Stomach (tissue), 9 donors: ENCODE data around the gene SPATA3. TPM values are rescaled to one million over a fixed set of nuclear protein-coding genes. Genes with fewer than 3 reads are reported as not detected.
"Not testable (repeated sequence)": the region's sequence is repeated elsewhere in the genome, so short reads cannot be mapped to it uniquely, and the experiment has no call there.

Experiments
- DNase-seq, 2 donors: peaks; one replicate each; pipeline versions ENCODE4 v3.0.0 to v3.0.0-alpha.2; 2013 to 2019
- H3K27ac ChIP-seq, 5 donors: fragments of 200-600 bp in 4 of 5; sonication (generic) in 4 of 5; one replicate each; pipeline ENCODE4 v1.5.1; 2013 to 2019; ENCODE audit warnings: mild to moderate bottlenecking in 1 of 5, moderate library complexity in 1 of 5
- H3K27me3 ChIP-seq, 3 donors: fragments of 200-600 bp; sonication (generic); one replicate each; pipeline ENCODE4 v1.5.1; 2017 to 2019; ENCODE audit warnings: mixed run types in 1 of 3
- H3K36me3 ChIP-seq, 4 donors: fragments of 200-600 bp; sonication (generic); 1 replicate in 3 of 4; 2 replicates in 1 of 4; pipeline ENCODE4 v1.5.1; 2016 to 2019
- H3K4me1 ChIP-seq, 4 donors: fragments of 200-600 bp; sonication (generic); one replicate each; pipeline ENCODE4 v1.5.1; 2016 to 2019
- H3K4me3 ChIP-seq, 4 donors: fragments of 200-600 bp; sonication (generic) in 3 of 4; one replicate each; pipeline ENCODE4 v1.5.1; 2016 to 2019; ENCODE audit warnings: mild to moderate bottlenecking in 1 of 4
- H3K9me3 ChIP-seq, 4 donors: fragments of 200-600 bp; sonication (generic); one replicate each; pipeline ENCODE4 v1.5.1; 2016 to 2019
- CTCF ChIP-seq, 7 experiments: fragments of 450-650 bp in 4 of 7; fragments of 200-600 bp in 3 of 7; sonication (generic) in 3 of 7; IDR thresholded peaks; one replicate each; pipeline ENCODE4 v1.5.1; 2016 to 2019; ENCODE audit warnings: antibody characterized with exemption in 7 of 7, control low read depth in 2 of 7, mild to moderate bottlenecking in 1 of 7
- EP300 ChIP-seq: sonication (generic); formaldehyde crosslinking; IDR thresholded peaks from one replicate; pipeline ENCODE4 v1.6.1; 2017; ENCODE audit warnings: antibody characterized with exemption
- POLR2A ChIP-seq, 4 donors: fragments of 450-650 bp; IDR thresholded peaks; one replicate each; pipeline ENCODE4 v1.6.1; 2016; ENCODE audit warnings: antibody characterized with exemption in 4 of 4, control low read depth in 2 of 4, mild to moderate bottlenecking in 1 of 4, moderate library complexity in 1 of 4
- POLR2AphosphoS5 ChIP-seq, 3 donors: sonication (generic); formaldehyde crosslinking; IDR thresholded peaks; one replicate each; pipeline ENCODE4 v1.6.1; 2016; ENCODE audit warnings: antibody characterized with exemption in 3 of 3
- WGBS, 5 donors: extraction: QIAGEN DNeasy Blood & Tissue Kit in 3 of 5; methylation state at CpG; one replicate each; pipeline versions ENCODE4 v1.1.5 to v1.1.7; 2013 to 2018; 5-methylcytosine and 5-hydroxymethylcytosine counted together
- intact Hi-C: fragments of 100-400 bp; cut with DNase I; formaldehyde crosslinking; loops from one replicate; pipeline ENCODE4 v1.15.1; 2023; ENCODE audit warnings: low total_unique reads
- polyA plus RNA-seq, 3 donors: library from polyadenylated mRNA; stranded (reverse); fragments of 200-250 nt; gene quantifications; one replicate each; pipeline ENCODE4 v1.2.3, GENCODE V29; 2013
- total RNA-seq, 5 donors: library from RNA; depleted of rRNA; stranded (reverse); fragments of >200 nt; gene quantifications; one replicate each; pipeline versions ENCODE4 v1.1.0 to v1.2.3, GENCODE V29; 2014 to 2016
- donor health status: healthy with polysubstance abuse.
- donor health status: Bipolar disorder and iron deficiency.
- donor health status: healthy.

The SPATA3 gene
- total and polyA plus RNA-seq, 8 donors, result not detected

GRCh38 chr2:231016566-231017230, 20.8 kb downstream of the SPATA3 start:
- DNase-seq, result peak in 1 of 2 donors; percentile 45
- Histone ChIP-seq H3K4me3 (no peak overlapping the region), H3K27me3 (peaks cover 0 to 19% (median 0%) of the 10 kb centered on the region in 3 donors), H3K4me1 (no peaks in the 10 kb centered on the region), H3K36me3 (no peaks in the 10 kb centered on the region), H3K9me3 (no peaks in the 10 kb centered on the region), H3K27ac (no peak overlapping the region)
- TF ChIP-seq EP300, result no peak
- TF ChIP-seq POLR2A (IDR thresholded peaks at IDR 0.05), result no peak
- no peak for TF ChIP-seq CTCF (IDR thresholded peaks at IDR 0.05)
- peak in 1 of 3 donors; percentile 34 for TF ChIP-seq POLR2AphosphoS5 (IDR thresholded peaks at IDR 0.05)
- 41 to 81% (median 53%) methylated on average over 6 of the region's 6 CpGs for WGBS, 5 donors
- intact Hi-C loops, result no loop called here

GRCh38 chr2:231017231-231017598, 21.3 kb downstream of the SPATA3 start:
- DNase-seq, result peak in 1 of 2 donors; percentile 65
- no peaks in the 10 kb centered on the region for H3K4me1 ChIP-seq
- 22 to 36% (median 27%) methylated on average over 4 of the region's 4 CpGs for WGBS, 5 donors
- intact Hi-C loops, result no loop called here
- H3K4me3 ChIP-seq, result no peak overlapping the region
- TF ChIP-seq POLR2AphosphoS5 (IDR thresholded peaks at IDR 0.05) (no peak), POLR2A (IDR thresholded peaks at IDR 0.05) (no peak), EP300 (no peak), CTCF (IDR thresholded peaks at IDR 0.05) (no peak)
- H3K9me3 ChIP-seq, result no peaks in the 10 kb centered on the region
- H3K27me3 ChIP-seq, result peaks cover 0 to 17% (median 0%) of the 10 kb centered on the region in 3 donors
- no peaks in the 10 kb centered on the region for H3K36me3 ChIP-seq
- no peak overlapping the region for H3K27ac ChIP-seq

GRCh38 chr2:231018184-231018583, 22.3 kb downstream of the SPATA3 start:
- Histone ChIP-seq H3K9me3 (no peaks in the 10 kb centered on the region), H3K36me3 (no peaks in the 10 kb centered on the region), H3K4me3 (no peak overlapping the region), H3K27me3 (peaks cover 0 to 17% (median 0%) of the 10 kb centered on the region in 3 donors), H3K27ac (no peak overlapping the region), H3K4me1 (no peaks in the 10 kb centered on the region)
- intact Hi-C loops, result no loop called here
- DNase-seq, result no peak
- WGBS, 5 donors, result 94 to 97% (median 95%) methylated on average over 3 of the region's 3 CpGs
- TF ChIP-seq POLR2A (IDR thresholded peaks at IDR 0.05) (no peak), EP300 (no peak), CTCF (IDR thresholded peaks at IDR 0.05) (no peak), POLR2AphosphoS5 (IDR thresholded peaks at IDR 0.05) (no peak)

GRCh38 chr2:231025059-231025458, 29.1 kb downstream of the SPATA3 start:
- H3K36me3 ChIP-seq, H3K9me3 ChIP-seq, H3K27ac ChIP-seq, DNase-seq, H3K27me3 ChIP-seq, H3K4me1 ChIP-seq, intact Hi-C loops, H3K4me3 ChIP-seq: not testable (repeated sequence)
- 96 to 98% (median 97%) methylated on average over 3 of the region's 3 CpGs for WGBS, 5 donors

GRCh38 chr2:231028889-231029288, 33.0 kb downstream of the SPATA3 start:
- Histone ChIP-seq H3K4me3 (no peak overlapping the region), H3K4me1 (peaks cover 0 to 2% (median 0%) of the 10 kb centered on the region in 4 donors), H3K27ac (no peak overlapping the region), H3K27me3 (peaks cover 0 to 19% (median 0%) of the 10 kb centered on the region in 3 donors), H3K36me3 (no peaks in the 10 kb centered on the region), H3K9me3 (no peaks in the 10 kb centered on the region)
- no peak for DNase-seq
- intact Hi-C loops, result no loop called here
- no peak for TF ChIP-seq CTCF (IDR thresholded peaks at IDR 0.05)
- TF ChIP-seq POLR2AphosphoS5 (IDR thresholded peaks at IDR 0.05), result no peak
- no peak for TF ChIP-seq POLR2A (IDR thresholded peaks at IDR 0.05)
- TF ChIP-seq EP300, result no peak
